H9 (cell line): ENCODE measurements around the gene RUNX2. TPM values are rescaled to one million over a fixed set of nuclear protein-coding genes. Genes with fewer than 3 reads are reported as not detected.

ENCODE experiments used
- DNase-seq: peaks from one replicate; pipeline ENCODE4 v3.0.0-alpha.2; 2017
- H2AFZ ChIP-seq: one replicate; pipeline ENCODE4 v1.6.1; 2013; ENCODE audit warnings: mild to moderate bottlenecking, low read length, control low read depth, moderate library complexity
- H2AK5ac ChIP-seq: 2 replicates; pipeline ENCODE4 v1.6.1; 2013; ENCODE audit warnings: low read length, control low read depth, mixed read lengths; ENCODE audit not compliant: insufficient read length
- H2BK120ac ChIP-seq: one replicate; pipeline ENCODE4 v1.6.1; 2013; ENCODE audit warnings: low read depth, mild to moderate bottlenecking, low read length, control low read depth, inconsistent platforms; ENCODE audit not compliant: poor library complexity, severe bottlenecking
- H2BK12ac ChIP-seq: 2 replicates; pipeline ENCODE4 v1.6.1; 2013; ENCODE audit warnings: low read length, control low read depth, mixed read lengths, low read depth; ENCODE audit not compliant: insufficient read length
- H2BK15ac ChIP-seq: 2 replicates; pipeline ENCODE4 v1.6.1; 2013; ENCODE audit warnings: low read depth, low read length, control low read depth
- H2BK20ac ChIP-seq: one replicate; pipeline ENCODE4 v1.6.1; 2013; ENCODE audit warnings: low read depth, mild to moderate bottlenecking, low read length, control low read depth, inconsistent platforms; ENCODE audit not compliant: poor library complexity, severe bottlenecking
- H2BK5ac ChIP-seq: 2 replicates; pipeline ENCODE4 v1.6.1; 2013; ENCODE audit warnings: low read length, control low read depth, mixed read lengths; ENCODE audit not compliant: insufficient read length
- H3K14ac ChIP-seq: 2 replicates; pipeline ENCODE4 v1.6.1; 2013; ENCODE audit warnings: low read length, control low read depth; ENCODE audit not compliant: insufficient read depth
- H3K18ac ChIP-seq: 2 replicates; pipeline ENCODE4 v1.6.1; 2013; ENCODE audit warnings: low read depth, mild to moderate bottlenecking, mixed read lengths, low read length, control low read depth; ENCODE audit not compliant: insufficient read length
- H3K23ac ChIP-seq: 2 replicates; pipeline ENCODE4 v1.6.1; 2013; ENCODE audit warnings: low read length, control low read depth, mixed read lengths, low read depth; ENCODE audit not compliant: insufficient read length
- H3K23me2 ChIP-seq: 2 replicates; pipeline ENCODE4 v1.6.1; 2013; ENCODE audit warnings: low read depth, mild to moderate bottlenecking, mixed read lengths, low read length, control low read depth; ENCODE audit not compliant: insufficient read length, poor library complexity, severe bottlenecking
- H3K27ac ChIP-seq: 2 replicates; pipeline ENCODE4 v1.5.1; 2013; ENCODE audit warnings: low read length, control low read depth, mixed read lengths, low read depth; ENCODE audit not compliant: insufficient read length
- H3K27me3 ChIP-seq: 2 replicates; pipeline ENCODE4 v1.6.1; 2013; ENCODE audit warnings: low read length, control low read depth, inconsistent platforms; ENCODE audit not compliant: insufficient read depth
- H3K4ac ChIP-seq: 2 replicates; pipeline ENCODE4 v1.6.1; 2013; ENCODE audit warnings: low read depth, mild to moderate bottlenecking, control low read depth, inconsistent platforms, low read length, moderate library complexity
- H3K4me1 ChIP-seq: 2 replicates; pipeline ENCODE4 v1.6.1; 2013; ENCODE audit warnings: low read length, control low read depth, inconsistent platforms; ENCODE audit not compliant: insufficient read depth
- H3K4me2 ChIP-seq: 2 replicates; pipeline ENCODE4 v1.6.1; 2013; ENCODE audit warnings: low read length, control low read depth, mixed read lengths; ENCODE audit not compliant: insufficient read length, insufficient read depth
- H3K56ac ChIP-seq: 2 replicates; pipeline ENCODE4 v1.6.1; 2013; ENCODE audit warnings: low read depth, mild to moderate bottlenecking, mixed read lengths, low read length, control low read depth; ENCODE audit not compliant: insufficient read length
- H3K79me1 ChIP-seq: 2 replicates; pipeline ENCODE4 v1.6.1; 2013; ENCODE audit warnings: low read depth, mild to moderate bottlenecking, moderate library complexity, low read length, control low read depth, inconsistent platforms; ENCODE audit not compliant: insufficient read depth, poor library complexity, severe bottlenecking
- H3K79me2 ChIP-seq: 2 replicates; pipeline ENCODE4 v1.6.1; 2013; ENCODE audit warnings: low read length, control low read depth, inconsistent platforms; ENCODE audit not compliant: insufficient read depth
- H3K9ac ChIP-seq: 2 replicates; pipeline ENCODE4 v1.6.1; 2013; ENCODE audit warnings: low read length, control low read depth, mixed read lengths; ENCODE audit not compliant: insufficient read length; ENCODE audit errors: extremely low read depth
- H3K9me3 ChIP-seq: one replicate; pipeline ENCODE4 v1.6.1; 2013; ENCODE audit warnings: low read depth, low read length, inconsistent platforms; ENCODE audit not compliant: control insufficient read depth
- H3T11ph ChIP-seq: one replicate; pipeline ENCODE4 v1.6.1; 2013; ENCODE audit warnings: mild to moderate bottlenecking, low read length, control low read depth, inconsistent platforms
- H4K20me1 ChIP-seq: one replicate; pipeline ENCODE4 v1.6.1; 2013; ENCODE audit not compliant: control insufficient read depth, insufficient read length, insufficient read depth
- H4K5ac ChIP-seq: 2 replicates; pipeline ENCODE4 v1.6.1; 2013; ENCODE audit warnings: low read depth, mild to moderate bottlenecking, mixed read lengths, low read length, control low read depth; ENCODE audit not compliant: insufficient read length
- H4K8ac ChIP-seq: replicated peaks from 2 replicates; pipeline ENCODE4 v1.6.1; 2013; ENCODE audit warnings: low read length, control low read depth, mixed read lengths, low read depth; ENCODE audit not compliant: insufficient read length
- H4K91ac ChIP-seq: 2 replicates; pipeline ENCODE4 v1.6.1; 2013; ENCODE audit warnings: low read depth, mild to moderate bottlenecking, moderate library complexity, mixed read lengths, low read length, control low read depth; ENCODE audit not compliant: insufficient read length
- H3K27ac Mint-ChIP-seq, 3 experiments: 2 replicates in 2 of 3; 3 replicates in 1 of 3; pipeline ENCODE4 v1.8.0; 2020 to 2021; ENCODE audit warnings: mixed read lengths in 3 of 3, mild to moderate bottlenecking in 1 of 3, moderate library complexity in 1 of 3
- H3K27me3 Mint-ChIP-seq: 2 replicates; pipeline ENCODE4 v1.8.0; 2021; ENCODE audit warnings: low read depth, mild to moderate bottlenecking, moderate library complexity, mixed read lengths
- H3K36me3 Mint-ChIP-seq, 3 experiments: 2 replicates in 2 of 3; 3 replicates in 1 of 3; pipeline ENCODE4 v1.8.0; 2020 to 2021; ENCODE audit warnings: low read depth in 3 of 3, mixed read lengths in 3 of 3; ENCODE audit not compliant: insufficient read depth in 1 of 3
- H3K4me1 Mint-ChIP-seq, 2 experiments: 2 replicates each; pipeline ENCODE4 v1.8.0; 2020; ENCODE audit warnings: mixed read lengths in 2 of 2
- H3K4me3 Mint-ChIP-seq, 2 experiments: 2 replicates in 1 of 2; 3 replicates in 1 of 2; pipeline ENCODE4 v1.8.0; 2020 to 2021; ENCODE audit warnings: mild to moderate bottlenecking in 2 of 2, mixed read lengths in 2 of 2, moderate library complexity in 1 of 2
- H3K9me3 Mint-ChIP-seq, 2 experiments: 2 replicates in 1 of 2; 3 replicates in 1 of 2; pipeline ENCODE4 v1.8.0; 2020; ENCODE audit warnings: mild to moderate bottlenecking in 2 of 2, mixed read lengths in 2 of 2, moderate library complexity in 1 of 2
- WGBS: extraction: QIAGEN DNeasy Blood & Tissue Kit; methylation state at CpG from one replicate; pipeline ENCODE4 v1.1.7; 2013; ENCODE audit warnings: missing lambda C conversion rate, low lambda C conversion rate, mixed read lengths; ENCODE audit not compliant: insufficient read length; ENCODE audit errors: extremely low coverage; 5-methylcytosine and 5-hydroxymethylcytosine counted together
- total RNA-seq: library from RNA; stranded (reverse); gene quantifications from 2 replicates; pipeline ENCODE4 v1.2.1, GENCODE V29; 2021
- TF ChIP-seq, protein P1 (sequence below): fragments of 200-600 bp; sonication (generic); conservative IDR thresholded peaks from 3 replicates; pipeline ENCODE4 v1.8.0; 2021; ENCODE audit warnings: antibody characterized with exemption, mild to moderate bottlenecking

RUNX2 gene
- total RNA-seq, 1 experiment from 2014 or later = 0.15 TPM

DNA sequence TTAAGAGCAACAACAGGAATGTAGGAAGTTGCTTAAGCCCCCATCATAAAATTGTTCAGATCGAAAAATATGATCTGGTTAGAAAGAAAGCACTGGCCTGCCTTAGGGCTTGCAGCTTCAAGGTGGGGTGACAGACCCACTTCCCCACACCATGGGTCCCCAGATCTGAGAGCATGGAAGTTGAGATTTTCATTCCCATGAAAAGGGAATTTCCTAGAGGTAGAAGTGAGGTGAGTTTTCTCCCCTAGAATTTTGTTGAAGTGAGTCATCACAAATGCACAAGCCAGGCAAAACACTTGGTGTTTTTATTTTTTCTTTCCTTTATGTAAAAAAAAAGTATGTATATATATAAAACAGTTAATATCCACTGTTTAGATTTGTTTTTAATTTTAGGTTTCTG lies 263.2 kb downstream of the RUNX2 start:
- Histone ChIP-seq H3K27me3 (no peaks in the 10 kb centered on the region), H2BK5ac (no peak overlapping the region), H3K56ac (no peak overlapping the region), H2BK20ac (no peak overlapping the region), H3K23me2 (no peaks in the 10 kb centered on the region), H3K9ac (no peak overlapping the region), H3K79me1 (no peaks in the 10 kb centered on the region), H4K20me1 (no peaks in the 10 kb centered on the region), H3K23ac (no peak overlapping the region), H2AK5ac (no peak overlapping the region), H3K14ac (no peak overlapping the region), H3K9me3 (no peaks in the 10 kb centered on the region), H3K4me1 (no peaks in the 10 kb centered on the region; the same call in 1 of the 2 replicates), H4K8ac (no peak overlapping the region), H3T11ph (no peak overlapping the region), H4K5ac (no peak overlapping the region), H2AFZ (no peak overlapping the region), H3K4me2 (no peak overlapping the region), H3K79me2 (no peaks in the 10 kb centered on the region), H2BK12ac (no peak overlapping the region), H3K27ac (no peak overlapping the region), H2BK120ac (no peak overlapping the region), H4K91ac (no peak overlapping the region), H3K4ac (no peak overlapping the region), H3K18ac (no peak overlapping the region), H2BK15ac (no peak overlapping the region)
- TF ChIP-seq, protein P1, sequence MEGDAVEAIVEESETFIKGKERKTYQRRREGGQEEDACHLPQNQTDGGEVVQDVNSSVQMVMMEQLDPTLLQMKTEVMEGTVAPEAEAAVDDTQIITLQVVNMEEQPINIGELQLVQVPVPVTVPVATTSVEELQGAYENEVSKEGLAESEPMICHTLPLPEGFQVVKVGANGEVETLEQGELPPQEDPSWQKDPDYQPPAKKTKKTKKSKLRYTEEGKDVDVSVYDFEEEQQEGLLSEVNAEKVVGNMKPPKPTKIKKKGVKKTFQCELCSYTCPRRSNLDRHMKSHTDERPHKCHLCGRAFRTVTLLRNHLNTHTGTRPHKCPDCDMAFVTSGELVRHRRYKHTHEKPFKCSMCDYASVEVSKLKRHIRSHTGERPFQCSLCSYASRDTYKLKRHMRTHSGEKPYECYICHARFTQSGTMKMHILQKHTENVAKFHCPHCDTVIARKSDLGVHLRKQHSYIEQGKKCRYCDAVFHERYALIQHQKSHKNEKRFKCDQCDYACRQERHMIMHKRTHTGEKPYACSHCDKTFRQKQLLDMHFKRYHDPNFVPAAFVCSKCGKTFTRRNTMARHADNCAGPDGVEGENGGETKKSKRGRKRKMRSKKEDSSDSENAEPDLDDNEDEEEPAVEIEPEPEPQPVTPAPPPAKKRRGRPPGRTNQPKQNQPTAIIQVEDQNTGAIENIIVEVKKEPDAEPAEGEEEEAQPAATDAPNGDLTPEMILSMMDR = no peak
- H3K36me3 Mint-ChIP-seq = no peaks in the 10 kb centered on the region; a peak in 1 of 7 replicates
- peaks cover 12% of the 10 kb centered on the region in 2 experiments for H3K4me1 Mint-ChIP-seq
- H3K4me3 Mint-ChIP-seq = no peak overlapping the region
- H3K27ac Mint-ChIP-seq = no peak overlapping the region
- WGBS = no CpG with 5 or more reads among the region's 1 CpG
- H3K27me3 Mint-ChIP-seq = no peaks in the 10 kb centered on the region; the same call in 1 of the 2 replicates
- DNase-seq = no peak
- no peaks in the 10 kb centered on the region for H3K9me3 Mint-ChIP-seq
